Activated CD8-positive, alpha-beta memory T cell treated with anti-CD3 and anti-CD28 coated beads for 36 hours (primary cell): ENCODE data around the gene PCSK9. TPM values are rescaled to one million over a fixed set of nuclear protein-coding genes. Genes with fewer than 3 reads are reported as not detected.

Experiments
- CTCF ChIA-PET: fragments of 350-600 bp; sonication (Branson Sonifier 250); formaldehyde crosslinking; loops from one replicate; lab custom pipeline; 2021; ENCODE audit warnings: antibody characterized with exemption; lab: Charles Lee
- POLR2A ChIA-PET: fragments of 350-600 bp; sonication (Branson Sonifier 250); formaldehyde crosslinking; loops from one replicate; lab custom pipeline; 2021; ENCODE audit warnings: antibody characterized with exemption; lab: Charles Lee
- total RNA-seq, 2 experiments: library from RNA; stranded (reverse); gene quantifications; one replicate each; pipeline ENCODE4 v1.2.3, GENCODE V29; 2021

PCSK9 gene
- total RNA-seq, 2 experiments from 2014 or later, result not detected

DNA sequence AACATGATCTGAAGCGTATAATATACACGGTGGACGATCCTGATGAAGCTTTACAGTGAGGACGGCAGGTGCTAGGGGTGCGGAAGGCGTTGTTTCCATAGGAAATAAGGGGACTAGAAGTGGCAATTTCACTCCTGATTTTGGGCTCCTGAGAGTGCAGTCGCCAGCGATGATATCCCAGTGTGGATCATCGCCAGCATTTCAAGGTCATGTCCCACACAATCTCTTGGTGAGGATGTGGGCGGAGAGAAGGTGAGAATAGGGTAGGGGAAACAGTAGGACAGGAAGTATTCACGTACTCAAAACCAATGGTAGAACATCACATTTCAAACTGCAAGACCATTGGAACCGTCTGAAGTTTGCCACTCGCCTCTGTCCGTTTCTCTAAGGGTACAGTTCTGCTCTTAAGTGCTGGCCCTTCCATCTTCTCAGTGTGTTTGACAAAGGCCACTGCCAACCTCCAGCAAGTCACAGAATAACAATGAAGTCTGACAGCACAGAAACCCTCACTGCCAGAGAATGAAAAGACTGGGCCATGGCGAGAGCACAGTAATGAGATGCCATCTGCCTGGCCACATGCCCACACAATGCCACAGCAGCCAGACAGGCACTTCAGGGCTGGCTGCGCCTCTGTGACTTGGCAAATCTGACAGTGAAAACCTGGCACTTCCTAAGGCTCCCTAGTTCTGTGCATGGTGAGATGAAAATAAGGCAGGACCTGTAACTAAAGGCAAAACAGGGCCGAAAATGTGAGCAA, 27.9 kb downstream of the PCSK9 start:
- ChIA-PET POLR2A (interaction anchor here (0.6 kb wide), 1 partner anchor 578 kb away, joined by 5 read pairs; no protein-coding TSS in a partner anchor), CTCF (no interaction called here)

DNA sequence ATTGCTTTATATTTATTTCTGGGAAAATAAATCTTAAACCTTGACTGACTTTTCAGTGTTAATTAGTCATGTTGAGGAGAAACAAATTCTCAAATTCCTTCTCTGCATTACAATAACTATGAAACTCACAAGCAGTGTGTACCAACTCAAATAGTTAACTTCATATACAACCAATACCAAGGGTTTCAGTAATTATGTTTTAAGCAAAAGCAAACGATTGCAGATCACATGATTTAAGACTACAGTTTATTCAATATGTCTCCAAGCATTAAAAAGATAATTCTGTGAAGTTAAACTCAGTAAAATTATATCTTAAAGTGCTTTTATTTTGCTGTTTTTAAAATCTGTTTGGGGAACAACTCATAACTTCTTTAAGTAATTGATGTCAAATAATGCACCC, 28.6 kb downstream of the PCSK9 start:
- CTCF ChIA-PET, result no interaction called here
- POLR2A ChIA-PET, result interaction anchor here (0.6 kb wide), 1 partner anchor 579 kb away, joined by 5 read pairs; no protein-coding TSS in a partner anchor

DNA sequence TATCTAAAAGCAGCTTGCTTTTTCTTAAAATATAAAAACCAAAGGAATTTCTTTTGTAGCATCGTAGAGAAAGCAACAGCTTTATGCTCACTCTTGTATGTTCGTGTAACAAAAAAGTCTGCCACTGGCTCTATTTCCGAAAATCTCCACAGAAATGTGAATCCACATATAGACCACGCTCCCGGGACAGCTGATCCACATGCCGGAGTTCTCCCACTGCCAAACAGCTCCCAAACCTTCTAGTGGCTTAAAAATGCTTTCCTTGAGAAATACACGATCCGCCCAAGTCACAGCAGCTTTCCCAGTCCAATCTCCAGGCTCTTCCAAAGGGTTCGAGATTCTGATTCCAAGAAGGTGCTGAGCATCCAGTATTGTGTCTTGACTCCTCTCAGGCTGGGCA, 29.3 kb downstream of the PCSK9 start:
- ChIA-PET CTCF (no interaction called here), POLR2A (no interaction called here)

DNA sequence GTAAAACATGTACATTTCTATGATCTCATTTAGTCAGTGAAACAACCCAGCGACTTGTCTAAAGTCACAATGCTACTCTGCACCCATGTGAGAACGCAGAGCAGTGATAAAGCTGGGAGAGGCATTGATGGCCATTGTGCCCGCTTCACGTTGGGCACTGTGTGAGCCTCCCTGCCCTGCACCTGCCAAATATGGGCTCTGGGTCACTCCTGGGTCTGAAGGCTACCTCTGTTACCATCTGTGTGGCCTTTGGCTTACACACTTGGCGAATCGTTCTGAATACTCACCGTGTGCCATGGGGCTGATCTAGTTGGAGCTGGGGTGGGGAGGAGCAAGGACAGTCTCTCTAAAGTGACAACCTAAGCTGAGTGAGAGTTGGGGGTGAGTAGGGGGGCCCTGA, 29.9 kb downstream of the PCSK9 start:
- ChIA-PET POLR2A (no interaction called here), CTCF (interaction anchor here (1.4 kb wide), 1 partner anchor 10 kb away, joined by 3 read pairs; no protein-coding TSS in a partner anchor)

GRCh38 chr1:55070293-55071164, 31.2 kb downstream of the PCSK9 start:
- CTCF ChIA-PET, result interaction anchor here (1.2 to 1.4 kb wide), 3 partner anchors 8 to 126 kb away, joined by 3 to 6 read pairs (median 3); no protein-coding TSS in a partner anchor
- POLR2A ChIA-PET, result no interaction called here

- CTCF ChIA-PET, result interaction anchor here (1.2 to 1.4 kb wide), 2 partner anchors 50 to 127 kb away, joined by 3 to 6 read pairs; no protein-coding TSS in a partner anchor
- POLR2A ChIA-PET, result no interaction called here
These were observed 32.1 kb downstream of the PCSK9 start for GRCh38 chr1:55071477-55071876.

GRCh38 chr1:55073187-55073916, 34.0 kb downstream of the PCSK9 start:
- ChIA-PET POLR2A (no interaction called here), CTCF (interaction anchor here (0.7 kb wide), 1 partner anchor 55 kb away, joined by 3 read pairs; no protein-coding TSS in a partner anchor)

- POLR2A ChIA-PET, result no interaction called here
- CTCF ChIA-PET, result no interaction called here
These were observed 35.1 kb downstream of the PCSK9 start for GRCh38 chr1:55074455-55074854.

DNA sequence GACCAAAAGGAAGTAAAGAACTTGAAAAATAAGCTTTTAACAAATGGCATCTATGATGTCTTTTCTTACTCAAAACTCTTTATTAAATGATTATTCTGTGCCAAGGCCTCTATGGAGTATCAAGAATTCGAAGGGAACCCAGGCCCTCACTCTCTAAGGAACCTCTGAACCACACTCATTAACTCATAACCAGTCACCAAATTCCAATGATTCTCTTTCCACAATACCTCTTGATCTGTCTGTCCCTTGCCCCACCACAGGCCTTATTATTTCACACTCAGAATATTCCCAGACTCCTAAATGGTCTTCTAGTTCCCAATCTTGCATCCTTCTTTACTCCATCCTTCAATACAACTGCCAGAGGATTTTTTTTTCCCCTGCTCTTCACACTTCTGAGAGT, 37.0 kb downstream of the PCSK9 start:
- ChIA-PET POLR2A (no interaction called here), CTCF (interaction anchor here (1.4 kb wide), 1 partner anchor 201 kb away, joined by 3 read pairs; no protein-coding TSS in a partner anchor)

- ChIA-PET CTCF (interaction anchor here (0.7 kb wide), 1 partner anchor 8 kb away, joined by 3 read pairs; no protein-coding TSS in a partner anchor), POLR2A (no interaction called here)
These were observed 39.1 kb downstream of the PCSK9 start for GRCh38 chr1:55078470-55078869.

DNA sequence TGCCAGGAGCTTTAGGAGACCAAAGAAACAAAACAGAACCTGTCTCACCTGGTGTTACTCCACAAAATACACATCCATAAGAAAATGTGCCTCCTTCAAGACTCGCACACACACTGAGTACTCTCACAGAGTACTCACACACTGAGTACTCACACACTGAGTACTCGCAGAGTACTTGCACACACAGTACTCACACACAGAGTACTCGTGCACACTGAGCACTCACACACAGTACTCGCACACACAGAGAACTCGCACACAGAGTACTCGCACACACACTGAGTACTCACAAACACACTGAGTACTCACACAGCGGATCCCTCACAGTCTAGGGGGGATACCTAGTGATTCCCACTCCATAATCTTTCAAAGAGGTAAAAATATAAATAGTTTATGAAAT, 40.3 kb downstream of the PCSK9 start:
- ChIA-PET POLR2A (no interaction called here), CTCF (no interaction called here)

GRCh38 chr1:55081188-55081904, 42.0 kb downstream of the PCSK9 start:
- ChIA-PET POLR2A (no interaction called here), CTCF (no interaction called here)

DNA sequence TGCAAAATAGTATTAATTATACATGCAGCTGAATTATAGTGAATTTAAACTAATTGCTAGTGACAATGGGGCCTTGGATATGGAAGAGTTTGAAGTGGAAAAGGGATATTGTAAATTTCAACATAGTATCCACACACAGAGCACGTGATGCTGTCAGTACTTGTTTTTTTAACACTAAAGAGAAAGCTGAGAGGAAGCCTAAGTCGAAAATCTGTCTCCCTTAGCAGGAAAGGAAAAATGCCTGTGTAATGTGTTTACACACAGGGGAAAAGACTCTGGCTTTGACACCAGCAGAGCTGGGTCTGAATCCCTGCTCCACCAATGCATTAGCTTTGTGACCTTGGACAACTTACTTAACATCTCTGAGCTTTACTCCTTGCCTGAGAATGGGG, 42.6 kb downstream of the PCSK9 start:
- ChIA-PET POLR2A (no interaction called here), CTCF (no interaction called here)

DNA sequence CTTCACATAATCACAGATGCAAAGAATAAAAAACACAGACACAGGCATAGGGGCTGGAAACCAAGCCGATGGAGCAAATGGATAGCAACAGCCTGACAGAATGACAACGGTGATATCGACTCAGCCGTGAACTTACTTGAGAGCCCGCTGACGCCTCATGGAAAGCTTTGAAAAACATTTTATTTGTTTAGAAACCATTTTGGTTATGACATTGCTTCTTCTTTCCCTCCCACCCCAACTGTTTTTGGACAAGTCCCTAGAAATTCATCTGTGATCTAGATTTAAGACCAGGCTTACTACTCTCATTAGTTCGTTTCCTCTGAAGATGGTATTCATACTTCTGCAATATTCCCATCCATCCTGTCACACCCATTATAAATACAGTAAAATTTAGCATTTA, 44.9 kb downstream of the PCSK9 start:
- ChIA-PET CTCF (no interaction called here), POLR2A (no interaction called here)

GRCh38 chr1:55087439-55087838, 48.1 kb downstream of the PCSK9 start:
- ChIA-PET CTCF (no interaction called here), POLR2A (no interaction called here)

DNA sequence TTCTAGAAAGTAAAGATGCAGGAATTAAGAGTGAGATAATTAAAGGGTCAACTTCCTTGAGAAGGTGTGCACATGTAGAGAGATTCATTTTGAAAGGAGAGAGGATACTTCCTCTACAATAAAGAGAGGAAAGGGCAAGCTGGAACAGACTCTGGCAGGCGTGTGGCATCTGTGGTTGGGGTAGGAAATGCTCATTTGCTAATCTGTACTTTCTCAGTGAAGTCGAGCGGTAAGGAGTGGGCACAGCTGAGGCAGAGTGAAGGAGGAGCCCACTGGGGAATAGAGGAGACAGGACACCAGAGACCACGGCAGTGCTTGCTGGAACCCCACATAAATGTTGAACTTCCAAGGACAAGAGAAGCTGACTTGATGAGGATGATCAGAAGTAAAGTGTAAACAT, 49.1 kb downstream of the PCSK9 start:
- ChIA-PET CTCF (no interaction called here), POLR2A (no interaction called here)

- ChIA-PET POLR2A (no interaction called here), CTCF (no interaction called here)
These were observed 50.3 kb downstream of the PCSK9 start for GRCh38 chr1:55089683-55090082.

DNA sequence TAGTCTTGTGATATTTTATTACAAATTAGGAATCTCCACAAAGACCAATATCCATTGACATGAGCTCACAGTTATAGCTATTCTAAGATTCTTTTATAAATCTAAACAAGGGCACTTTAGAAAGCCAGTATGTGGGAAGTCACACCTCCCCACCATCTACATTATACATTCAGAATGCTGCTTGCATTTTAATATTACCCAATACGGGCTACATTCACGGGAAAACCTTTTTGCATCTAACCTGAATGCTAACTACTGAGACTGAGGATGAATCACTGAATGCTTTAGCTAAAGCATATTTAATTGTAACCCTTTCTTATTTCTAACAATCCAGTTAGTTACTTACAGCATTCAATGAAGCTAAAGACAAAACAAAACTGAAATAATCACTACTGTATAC, 53.1 kb downstream of the PCSK9 start:
- CTCF ChIA-PET, result no interaction called here
- POLR2A ChIA-PET, result no interaction called here

GRCh38 chr1:55095095-55095494, 55.7 kb downstream of the PCSK9 start:
- CTCF ChIA-PET, result no interaction called here
- POLR2A ChIA-PET, result no interaction called here
